ENCODE measurements around the gene RNF220.
A peak's percentile ranks its signal among the peaks of the same experiment; 100 is the strongest.

RNF220 gene

DNA sequence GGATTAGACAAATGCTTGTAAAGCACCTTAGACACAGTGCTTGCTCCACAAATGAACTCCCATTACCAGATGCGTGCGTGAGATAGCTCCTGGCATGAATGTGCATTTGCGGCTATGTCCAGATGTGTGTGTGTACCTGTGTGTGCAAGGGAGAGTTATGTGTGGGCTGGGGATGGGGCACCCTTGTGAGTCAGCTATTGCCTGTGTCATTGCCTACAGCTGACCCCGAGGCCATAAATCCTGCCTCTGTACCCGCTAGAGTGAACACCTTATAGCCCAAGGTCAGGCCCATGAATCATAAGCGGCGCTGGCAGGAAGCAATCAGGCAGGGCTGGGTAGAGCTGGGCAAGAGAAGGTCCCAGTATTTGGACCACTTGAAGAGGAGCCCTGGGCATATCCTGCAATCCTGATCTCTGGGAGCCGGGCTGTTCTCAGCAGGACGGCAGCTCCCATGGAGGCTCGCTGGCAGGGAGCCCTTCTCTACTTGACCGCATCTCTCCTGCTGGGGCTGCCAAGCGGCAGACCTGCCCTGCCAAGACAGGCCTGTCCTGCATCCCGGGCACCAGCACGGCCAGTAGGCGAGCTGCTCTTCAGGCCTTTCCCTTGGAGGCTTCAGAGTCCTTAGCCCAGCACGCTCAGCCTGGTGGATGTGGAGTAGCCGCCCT is 182.9 kb downstream of the RNF220 start:
- no peak for DNase-seq (ENCODE audit: low read depth)

DNA sequence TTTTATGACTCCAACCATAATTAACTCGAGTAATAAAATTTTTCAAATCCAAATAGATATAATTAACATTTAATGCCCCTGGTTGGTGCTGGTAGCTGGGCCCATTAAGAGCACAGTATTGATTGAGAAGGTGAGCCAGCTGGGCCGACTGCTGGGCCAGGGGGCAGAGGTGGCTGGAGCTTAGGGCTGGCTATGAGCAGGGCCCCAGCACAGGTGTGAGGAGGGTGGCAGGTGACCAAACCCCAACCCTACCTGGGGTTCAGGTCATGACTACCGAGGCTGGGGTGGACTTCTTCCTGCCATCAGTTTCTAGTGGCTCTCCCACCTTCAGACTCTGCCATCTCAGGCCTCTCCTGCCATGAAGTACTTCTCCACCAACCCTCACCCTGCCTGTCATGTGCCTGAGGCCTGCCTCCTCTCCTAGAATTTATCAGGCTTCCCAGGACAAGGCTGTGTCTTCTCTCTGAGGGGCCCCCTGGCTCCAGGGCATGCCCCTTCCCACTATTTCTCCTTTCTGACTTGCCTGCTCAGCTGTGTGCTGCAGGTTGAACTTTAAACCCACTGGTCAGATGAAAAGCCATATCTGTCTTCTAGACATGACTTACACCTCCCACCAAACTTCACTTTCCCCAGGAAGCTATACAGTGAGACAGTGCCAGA is 183.6 kb downstream of the RNF220 start:
- no peak for DNase-seq (ENCODE audit: low read depth)

DNA sequence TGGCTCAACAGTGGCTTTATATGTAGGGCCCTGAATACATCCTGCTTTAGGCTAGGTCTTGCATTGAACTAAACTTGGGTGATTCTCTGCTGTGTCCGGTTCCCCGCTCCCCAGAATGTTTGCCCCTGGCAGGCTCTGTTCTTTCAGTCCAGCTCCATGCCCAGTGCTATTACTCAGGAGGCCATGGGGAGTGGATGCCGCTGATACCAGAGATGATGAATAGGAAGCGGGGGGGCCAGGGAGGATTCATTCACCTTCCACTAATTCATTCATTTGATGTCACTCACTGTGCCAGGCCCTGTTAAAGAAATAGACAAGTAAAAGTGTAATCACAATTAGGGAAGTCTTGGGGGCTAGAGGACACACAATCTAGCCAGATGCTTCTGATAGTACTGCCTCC is 185.4 kb downstream of the RNF220 start:
- DNase-seq (ENCODE audit: low read depth) = no peak

DNA sequence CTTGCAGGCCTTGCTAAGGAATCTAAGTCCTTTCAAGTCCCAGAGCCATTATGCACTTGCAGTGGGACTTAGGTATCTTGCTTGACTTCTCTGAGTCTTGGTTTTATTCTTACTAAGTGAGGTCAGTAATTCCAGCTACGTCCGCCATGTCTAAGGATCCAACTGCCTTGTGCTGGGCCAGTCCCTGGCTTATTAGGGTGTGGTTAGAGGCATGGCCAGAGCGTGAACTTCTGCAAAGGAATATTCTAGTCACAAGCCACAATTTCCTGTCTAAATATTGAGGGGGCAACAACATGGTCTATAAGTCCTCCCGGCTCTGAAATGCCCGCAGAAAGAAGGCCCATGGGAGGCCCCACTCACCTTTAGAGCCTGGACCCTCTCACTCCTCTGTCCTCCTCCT is 186.3 kb downstream of the RNF220 start:
- DNase-seq (ENCODE audit: low read depth) = no peak

DNA sequence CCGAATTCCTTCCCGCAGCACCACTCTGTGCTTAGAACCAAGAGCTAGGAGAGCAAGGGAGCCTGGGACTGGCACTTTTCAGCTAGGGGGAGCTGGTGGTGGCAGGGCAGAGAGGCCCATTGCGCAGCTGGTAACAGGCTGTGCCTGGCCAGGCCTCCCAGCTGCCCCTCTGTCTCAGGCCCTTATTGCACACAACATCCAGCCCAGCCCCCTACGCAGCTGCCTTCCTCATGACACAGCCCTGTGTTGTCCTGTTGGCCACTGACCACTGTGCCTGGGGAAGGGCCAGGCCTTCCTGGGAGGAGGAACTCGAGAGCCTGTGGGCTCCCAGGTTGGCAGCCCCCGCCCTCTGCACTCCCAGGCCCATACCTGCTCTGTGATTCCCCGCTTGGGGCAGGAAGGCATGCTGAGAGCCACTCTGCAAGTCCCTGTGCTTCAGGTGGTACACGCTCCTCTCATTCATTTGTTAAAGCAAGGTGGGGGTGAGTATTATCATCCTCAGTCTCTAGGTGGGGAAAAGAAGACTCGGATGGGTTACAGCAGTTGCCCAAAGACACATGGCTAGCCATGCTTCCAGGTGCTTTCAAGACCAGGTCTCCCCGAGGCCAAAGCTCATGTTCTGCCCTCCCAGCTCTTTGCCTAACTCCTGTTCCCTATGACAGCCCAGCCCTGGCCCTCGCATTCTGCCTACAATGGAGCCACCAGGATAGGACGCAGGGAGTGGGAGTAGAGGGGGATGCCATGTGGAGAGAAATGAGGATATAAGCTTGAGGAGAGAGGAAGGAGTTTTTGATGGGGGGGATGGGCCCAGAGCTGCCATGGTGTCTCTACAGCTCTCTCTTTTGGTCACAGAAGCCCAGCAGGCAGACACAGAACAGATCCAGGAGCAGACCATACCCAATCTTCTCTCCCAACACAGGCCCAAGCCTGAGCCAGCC is 187.4 kb downstream of the RNF220 start:
- DNase-seq (ENCODE audit: low read depth) = no peak

DNA sequence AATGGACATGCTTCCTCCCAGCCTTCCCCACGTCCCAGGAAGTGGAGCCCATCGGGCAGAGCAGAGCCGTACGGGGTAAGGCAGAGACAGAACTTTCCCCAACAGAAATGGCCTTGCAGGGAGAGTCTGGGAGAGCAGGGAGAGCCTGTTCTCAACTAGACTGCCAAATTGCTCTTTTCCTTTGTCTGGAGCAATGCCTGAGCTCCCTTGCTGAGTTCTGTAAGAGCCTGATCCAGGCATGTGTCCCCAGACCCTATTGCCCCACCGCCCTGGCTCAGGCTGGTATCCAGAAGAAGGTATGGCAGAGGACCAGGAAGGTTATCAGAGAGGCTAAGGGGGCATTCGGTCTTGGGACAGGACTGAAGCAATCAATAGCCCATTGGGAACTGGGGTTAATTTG is 189.3 kb downstream of the RNF220 start:
- no peak for DNase-seq (ENCODE audit: low read depth)

DNA sequence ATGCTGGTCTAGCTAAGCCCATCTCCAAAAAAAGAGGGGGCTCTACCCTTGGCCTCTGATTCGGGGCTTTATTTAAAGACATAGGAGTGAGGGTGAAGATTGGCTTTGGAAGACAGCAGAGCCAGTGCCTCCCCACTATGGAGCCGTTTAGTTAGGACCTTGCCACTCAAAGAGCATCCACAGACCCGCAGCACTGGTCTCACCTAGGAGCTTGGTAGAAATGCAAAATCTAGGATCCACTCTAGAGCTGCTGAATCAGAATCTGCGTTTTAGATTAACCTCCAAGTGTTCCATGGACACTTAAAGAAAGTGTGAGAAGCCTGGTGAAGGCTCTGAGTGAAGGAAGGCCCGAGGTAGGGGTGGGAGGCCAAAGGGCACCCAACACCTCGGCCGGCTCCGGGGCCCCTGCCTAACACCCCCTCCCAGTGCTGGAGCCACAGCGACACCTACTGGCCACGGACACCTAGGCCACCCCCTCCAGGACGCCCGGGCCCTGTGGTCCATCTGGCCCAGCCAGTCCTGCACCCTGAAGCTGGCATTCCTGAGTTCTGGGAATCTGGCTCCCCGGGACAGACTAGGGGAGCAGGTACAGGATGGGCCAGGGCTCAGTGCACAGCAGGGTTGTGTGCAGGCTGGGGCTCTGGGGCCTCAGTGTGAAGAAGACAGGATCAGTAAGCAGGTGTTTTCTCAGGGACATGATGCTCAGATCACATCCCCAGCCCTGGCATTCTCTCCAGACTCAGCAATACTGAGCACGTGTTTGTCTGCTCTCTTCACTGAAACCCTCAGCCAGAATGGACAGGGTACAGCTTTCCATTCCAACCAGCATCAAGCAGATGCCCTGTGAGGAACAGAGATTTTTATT is 190.0 kb downstream of the RNF220 start:
- peak; percentile 64 for DNase-seq (ENCODE audit: low read depth)

DNA sequence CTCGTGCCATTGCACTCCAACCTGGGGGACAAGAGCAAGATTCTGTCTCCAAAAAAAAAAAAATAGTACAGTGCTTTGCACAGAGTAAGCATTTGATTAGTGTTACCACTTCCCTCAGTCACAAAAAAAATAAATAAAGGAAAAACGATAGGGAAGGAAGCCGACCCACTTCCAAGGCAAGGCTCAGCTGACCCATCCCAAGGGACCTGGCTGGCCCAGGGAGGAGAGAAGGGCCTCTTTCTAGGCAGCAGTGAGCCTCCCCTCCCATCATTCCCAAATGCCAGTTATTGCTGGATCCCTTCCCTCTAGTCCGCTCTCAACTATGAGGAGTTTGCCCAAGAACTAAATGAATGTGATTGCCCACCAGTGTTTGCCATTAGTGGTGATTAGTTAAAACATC is 191.5 kb downstream of the RNF220 start:
- DNase-seq (ENCODE audit: low read depth) = no peak

DNA sequence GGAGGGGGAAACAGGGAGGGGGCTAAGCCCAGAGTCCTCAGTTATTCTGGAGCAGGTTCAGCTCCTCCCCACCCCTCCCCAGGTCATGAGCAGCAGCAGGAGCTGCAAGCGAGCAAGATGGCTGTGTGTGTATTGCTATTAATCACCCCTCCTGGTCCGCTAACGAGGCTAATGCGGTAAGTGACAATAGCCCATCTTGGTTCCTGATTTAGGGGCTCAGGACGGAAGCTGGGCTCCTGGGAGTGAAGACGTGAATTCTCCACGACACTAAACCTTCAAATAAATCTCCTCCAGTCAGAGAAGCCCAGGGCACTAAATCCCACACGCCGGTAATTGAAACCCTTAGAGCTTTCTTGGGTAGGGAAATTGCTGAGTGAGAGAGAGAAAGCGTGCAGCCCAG is 193.1 kb downstream of the RNF220 start:
- no peak for DNase-seq (ENCODE audit: low read depth)

DNA sequence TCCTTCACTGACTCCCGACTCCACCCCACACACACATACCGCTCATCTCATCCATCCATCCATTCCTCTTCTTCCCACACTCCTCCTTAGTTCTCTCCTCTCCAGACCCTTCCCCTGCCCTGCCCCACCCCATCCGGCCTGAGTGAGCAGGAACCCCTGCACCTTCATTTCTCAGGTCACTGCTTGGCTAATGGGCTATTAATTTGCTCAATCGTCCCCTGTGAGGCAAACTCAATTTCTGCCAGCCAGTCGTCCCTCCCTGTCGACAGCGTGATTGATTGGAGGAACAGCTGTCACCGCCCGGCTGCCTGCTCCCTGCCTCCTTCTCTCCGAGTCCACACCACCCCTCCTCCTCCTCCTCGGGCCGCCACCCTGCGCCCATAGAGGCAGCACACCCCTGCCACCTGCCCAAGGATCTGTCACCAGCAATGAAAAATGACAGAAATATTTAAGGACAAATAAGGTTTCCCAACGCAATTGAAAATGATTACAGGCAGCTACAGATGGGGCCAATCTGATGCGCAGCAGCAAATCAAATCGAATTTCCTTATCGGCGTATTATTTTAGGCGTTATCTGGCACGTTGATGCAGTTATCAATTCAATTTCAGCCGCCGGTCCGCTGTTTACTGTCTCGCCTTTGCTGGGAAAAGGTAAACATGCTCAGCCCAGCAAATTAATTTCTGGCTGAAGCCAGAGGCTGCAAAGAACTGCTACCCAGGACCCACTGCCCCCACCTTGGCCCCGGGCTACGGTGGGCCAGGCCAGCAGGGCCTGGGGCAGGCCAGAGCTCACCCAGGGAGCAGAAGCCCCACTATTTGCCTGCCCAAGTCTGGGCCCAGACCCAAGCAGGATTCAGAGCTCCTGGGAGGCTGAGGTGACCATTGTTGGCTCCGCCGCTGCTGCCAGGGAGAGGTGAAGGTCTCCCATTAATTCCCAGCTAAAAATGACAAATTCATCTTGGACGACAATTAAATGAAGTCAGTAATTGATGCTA is 197.9 kb downstream of the RNF220 start:
- no peak for DNase-seq (ENCODE audit: low read depth)

DNA sequence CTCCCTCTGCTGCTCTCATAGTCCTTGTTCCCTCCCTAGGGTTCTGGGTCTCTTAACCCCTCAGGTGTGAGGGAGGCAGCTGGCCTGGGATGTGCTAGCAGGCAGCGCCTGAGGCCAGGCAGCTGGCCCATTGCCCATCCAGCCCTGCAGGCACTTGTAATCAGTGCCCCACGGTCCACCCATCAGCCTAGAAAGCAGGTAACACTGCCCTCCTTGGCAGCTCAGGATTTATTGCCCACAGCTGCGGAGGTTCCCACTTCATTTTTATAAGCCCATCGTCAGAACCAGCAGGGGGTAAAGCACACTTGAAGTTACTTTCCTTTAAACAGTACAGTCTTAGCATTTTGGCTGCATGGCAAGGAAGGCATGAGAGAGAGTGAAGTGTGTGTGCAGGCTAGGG is 198.7 kb downstream of the RNF220 start:
- no peak for DNase-seq (ENCODE audit: low read depth)

DNA sequence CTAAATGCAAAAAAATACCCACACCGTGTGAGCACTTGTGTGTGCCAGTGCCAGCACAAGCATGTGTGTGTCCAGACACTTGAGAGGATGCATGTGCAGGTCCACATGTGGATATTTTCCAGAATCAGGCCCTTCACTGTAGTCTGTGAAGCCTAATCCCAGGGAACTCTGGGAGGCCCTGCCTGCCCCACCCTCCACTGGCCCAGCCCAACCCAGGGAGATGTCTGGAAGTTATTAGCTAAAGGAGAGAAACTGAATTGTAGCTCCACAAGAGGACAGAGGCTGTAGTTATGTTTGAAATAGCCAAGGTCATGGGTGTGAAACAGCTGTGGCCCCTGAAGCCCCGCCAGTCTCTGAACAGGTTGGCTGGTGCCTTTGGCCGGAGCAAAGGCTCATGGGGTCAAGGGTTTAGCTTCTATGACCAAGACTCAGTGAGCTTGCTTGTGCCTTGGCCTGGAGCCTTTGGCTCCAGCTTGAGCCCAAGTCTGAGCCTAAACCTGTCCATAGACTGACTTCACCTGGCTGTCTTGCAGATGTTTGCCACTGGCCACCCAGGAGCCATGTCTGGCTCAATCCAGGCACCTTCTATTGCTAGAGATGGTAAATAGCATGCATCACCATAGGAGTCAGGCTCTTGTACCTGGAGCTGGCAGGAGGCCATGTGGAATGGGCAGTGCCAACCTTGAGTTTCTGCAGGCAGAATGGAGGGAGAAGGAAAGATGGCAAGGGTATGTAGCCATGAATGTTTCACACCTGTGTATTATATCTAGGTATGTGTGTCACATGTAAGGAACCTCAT is 199.3 kb downstream of the RNF220 start:
- no peak for DNase-seq (ENCODE audit: low read depth)

DNA sequence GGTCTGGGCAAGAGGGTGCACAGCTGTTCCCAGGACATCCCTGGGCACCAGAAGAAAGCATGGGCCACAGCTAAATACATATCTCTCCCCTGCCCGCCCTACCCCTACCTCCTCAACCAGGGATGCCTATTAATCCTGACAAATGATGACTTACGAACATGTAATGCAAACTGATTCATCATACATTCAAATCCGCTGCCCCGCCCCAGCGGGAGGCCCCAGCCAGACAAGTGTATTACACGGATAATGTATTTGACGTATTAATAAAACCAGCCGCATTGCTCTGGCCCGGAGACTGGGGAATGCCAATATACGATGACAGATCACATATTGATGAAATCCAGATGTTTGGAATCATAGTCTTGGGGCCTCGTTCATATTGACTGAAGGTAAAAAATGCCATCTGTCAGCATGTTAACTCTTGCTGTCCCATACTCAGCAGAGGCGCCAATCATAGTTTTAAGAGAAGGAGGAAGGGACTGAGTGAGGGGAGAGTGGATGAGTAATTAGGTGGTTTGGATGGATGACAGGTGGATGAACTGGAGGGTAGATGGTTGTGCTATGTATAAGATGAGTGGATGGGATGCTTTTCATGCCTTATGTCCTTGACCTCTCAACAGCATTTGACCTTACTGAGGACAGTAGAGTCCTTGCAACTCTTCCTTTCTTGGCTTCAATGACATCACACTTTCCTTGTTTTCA is 201.0 kb downstream of the RNF220 start:
- no peak for DNase-seq (ENCODE audit: low read depth)

DNA sequence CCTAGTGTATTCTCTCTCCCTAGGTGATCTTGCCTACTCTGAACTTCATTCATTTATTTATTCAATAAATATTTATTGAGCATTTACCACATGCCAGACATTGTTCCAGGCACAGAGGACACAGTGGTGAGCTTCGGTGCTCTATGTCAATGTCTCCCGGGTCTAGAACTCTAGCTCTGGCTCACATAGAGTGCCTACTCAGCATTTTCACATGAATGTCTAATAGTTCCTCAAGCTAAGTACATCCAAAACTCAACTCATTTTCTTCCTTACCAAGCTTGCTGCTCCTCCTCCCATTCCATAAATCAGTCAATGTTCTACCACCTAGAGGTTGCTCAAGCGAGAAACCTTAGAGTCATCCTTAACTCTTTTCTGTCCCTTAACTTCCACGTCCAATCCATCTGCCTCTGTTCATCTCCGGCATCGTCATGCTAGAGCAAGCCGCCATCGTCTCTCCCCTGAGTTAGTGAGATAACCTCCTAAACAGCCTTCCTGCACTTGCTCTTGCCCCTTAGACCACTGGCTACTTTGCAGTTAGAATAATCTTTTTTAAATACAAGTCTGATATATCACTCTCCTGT is 201.7 kb downstream of the RNF220 start:
- DNase-seq (ENCODE audit: low read depth) = no peak

DNA sequence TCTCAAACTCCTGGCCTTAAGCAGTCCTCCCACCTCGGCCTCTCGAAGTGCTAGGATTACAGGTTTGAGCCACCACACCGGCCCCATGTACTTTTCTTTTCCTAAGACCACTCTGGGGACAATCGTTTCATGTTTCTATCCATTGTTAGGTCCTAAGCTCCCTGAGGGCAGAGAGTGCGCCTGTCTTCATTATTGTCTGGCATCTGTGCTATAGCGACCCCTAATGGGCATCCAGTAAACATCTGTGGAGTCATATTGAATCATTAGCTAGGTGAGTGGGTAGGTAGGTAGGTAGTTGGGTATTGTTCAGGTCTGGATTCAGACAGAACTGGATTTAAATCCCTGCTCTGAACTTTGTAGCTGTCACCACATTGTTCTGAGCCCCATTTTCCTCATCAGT is 203.1 kb downstream of the RNF220 start:
- no peak for DNase-seq (ENCODE audit: low read depth)

DNA sequence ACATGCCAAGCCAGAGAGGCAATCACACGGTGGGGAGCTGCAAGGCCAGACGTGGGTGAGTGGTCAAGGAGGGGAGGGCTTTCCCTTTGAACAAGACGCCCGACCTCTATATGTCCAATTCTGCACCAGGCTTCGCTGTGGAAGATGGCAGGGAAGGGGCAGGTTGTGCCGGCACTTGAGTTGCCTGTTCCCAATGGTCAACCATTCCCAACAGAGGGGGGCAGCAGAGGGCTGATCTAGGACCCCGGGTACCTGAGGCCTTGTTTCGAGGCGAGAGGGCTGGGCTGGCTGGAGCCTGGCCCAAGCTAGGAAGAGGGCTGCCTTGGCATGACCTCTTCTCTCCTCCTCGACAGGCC is 204.3 kb downstream of the RNF220 start:
- DNase-seq (ENCODE audit: low read depth) = no peak

DNA sequence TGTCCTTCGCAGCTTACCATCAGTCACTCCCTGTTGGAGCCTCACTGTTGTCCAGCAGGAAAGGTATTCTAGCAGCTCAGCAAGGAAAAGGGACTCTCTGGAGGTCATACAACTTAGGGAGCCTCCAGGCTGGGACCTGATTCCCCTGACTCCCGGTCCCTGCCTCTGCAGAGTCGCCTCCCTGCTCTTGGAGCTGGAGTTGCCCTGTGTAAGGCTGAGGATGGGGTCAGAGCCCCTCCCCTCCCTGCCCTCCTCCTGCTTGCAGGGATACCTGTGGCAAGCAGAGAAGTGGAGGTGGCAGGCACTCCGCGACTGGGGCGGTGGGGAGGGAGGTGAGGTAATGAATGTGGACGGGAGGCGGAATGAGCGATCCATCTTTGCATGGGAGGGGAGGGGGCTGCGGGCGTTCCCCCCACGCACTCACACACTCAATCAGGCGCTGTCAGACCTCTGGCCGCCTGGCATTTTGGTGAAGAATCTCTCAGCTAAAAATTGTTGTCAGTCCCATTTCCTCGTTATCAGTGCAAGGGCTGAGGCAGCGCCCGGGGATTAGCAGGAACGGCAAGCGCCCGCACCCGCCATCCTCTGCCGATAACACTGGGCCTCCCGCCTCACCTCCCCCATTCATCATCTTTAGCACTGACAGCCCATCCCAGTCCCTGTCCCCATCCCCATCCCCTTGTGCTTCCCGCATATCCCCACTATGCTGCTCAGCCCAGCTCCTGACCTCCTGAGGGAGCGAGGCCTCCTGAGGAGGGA is 204.9 kb downstream of the RNF220 start:
- no peak for DNase-seq (ENCODE audit: low read depth)

DNA sequence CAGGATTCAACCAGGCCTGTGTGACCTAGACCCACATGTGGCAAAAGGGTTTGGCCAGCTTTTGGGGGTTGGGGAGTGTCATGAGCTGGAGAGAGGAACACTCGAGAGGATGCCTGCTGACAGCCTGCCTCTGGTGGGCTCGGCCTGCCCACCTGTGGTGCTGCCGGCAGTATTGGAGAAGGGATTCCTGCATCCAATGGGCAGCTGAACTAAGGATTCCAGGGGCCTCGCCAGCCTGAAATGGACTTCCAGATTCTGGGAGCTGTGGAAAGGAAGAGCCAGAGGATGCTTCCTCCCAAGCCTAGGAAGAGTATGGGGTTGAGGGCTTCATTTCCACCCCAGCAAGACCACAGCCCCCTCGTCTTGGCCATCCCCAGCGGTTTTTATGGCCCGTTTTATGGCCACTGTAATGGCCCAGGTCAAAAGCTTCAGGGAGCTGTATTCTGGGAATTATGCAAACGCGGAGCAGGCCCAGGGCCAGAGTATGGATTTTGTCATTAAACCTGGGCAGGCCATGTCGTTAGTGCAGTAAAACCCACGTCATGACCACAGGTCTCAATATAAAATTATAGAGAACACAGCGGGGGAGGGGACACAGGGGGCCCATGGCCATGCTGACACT is 205.6 kb downstream of the RNF220 start:
- no peak for DNase-seq (ENCODE audit: low read depth)
